Measurements from ENCODE around the gene SNX20. TPM values are rescaled to one million over a fixed set of nuclear protein-coding genes. Genes with fewer than 3 reads are reported as not detected.

Gene SNX20
- total and polyA plus RNA-seq, 10 of the 15 experiments (the other 5 are each of a cell fraction or from before 2014, with no cell fraction given): 4.6 to 30.8 (median 21.9) TPM

DNA sequence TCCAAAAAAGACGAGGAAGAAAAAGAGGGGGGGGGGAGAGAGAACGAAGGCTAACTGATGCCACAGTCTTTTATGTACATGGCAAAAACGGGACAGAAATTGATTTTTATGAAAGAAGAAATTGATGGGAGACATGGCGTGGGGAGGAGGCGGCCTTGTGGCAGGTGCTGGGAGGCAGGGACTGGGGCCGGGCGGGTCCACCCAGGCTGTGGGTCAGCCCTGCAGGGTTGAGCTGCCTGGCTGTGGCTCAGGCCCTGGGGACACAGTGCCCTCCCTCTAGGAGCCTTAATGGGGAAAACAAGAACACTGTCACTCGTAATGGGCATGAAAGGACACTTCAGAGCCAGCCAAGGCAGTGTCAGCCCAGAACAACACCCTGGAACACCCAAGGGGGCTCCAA is 34.8 kb downstream of the SNX20 start:
- RAD21 ChIA-PET (ENCODE audit: unreplicated experiment): interaction anchor here (1.2 kb wide), 1 partner anchor 160 kb away, joined by 3 read pairs; no protein-coding TSS in a partner anchor

More for the DNA sequence above, 34.8 kb downstream of the SNX20 start:
- no peak overlapping the region for H3K27ac ChIP-seq (ENCODE audit: control insufficient read depth, insufficient read depth)
- no TSS peak for BruUV-seq (replicated peaks)
- no peak overlapping the region for H2AFZ ChIP-seq (ENCODE audit: control insufficient read depth, low read depth, low read length)
- in situ Hi-C loops (cut with MboI): no loop called here
- no peaks in the 10 kb centered on the region for H4K20me1 ChIP-seq (ENCODE audit: control insufficient read depth, insufficient read depth)
- TF ChIP-seq, protein P1, sequence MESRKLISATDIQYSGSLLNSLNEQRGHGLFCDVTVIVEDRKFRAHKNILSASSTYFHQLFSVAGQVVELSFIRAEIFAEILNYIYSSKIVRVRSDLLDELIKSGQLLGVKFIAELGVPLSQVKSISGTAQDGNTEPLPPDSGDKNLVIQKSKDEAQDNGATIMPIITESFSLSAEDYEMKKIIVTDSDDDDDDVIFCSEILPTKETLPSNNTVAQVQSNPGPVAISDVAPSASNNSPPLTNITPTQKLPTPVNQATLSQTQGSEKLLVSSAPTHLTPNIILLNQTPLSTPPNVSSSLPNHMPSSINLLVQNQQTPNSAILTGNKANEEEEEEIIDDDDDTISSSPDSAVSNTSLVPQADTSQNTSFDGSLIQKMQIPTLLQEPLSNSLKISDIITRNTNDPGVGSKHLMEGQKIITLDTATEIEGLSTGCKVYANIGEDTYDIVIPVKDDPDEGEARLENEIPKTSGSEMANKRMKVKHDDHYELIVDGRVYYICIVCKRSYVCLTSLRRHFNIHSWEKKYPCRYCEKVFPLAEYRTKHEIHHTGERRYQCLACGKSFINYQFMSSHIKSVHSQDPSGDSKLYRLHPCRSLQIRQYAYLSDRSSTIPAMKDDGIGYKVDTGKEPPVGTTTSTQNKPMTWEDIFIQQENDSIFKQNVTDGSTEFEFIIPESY (IDR thresholded peaks at IDR 0.05): no peak
- TF ChIP-seq, protein P2, sequence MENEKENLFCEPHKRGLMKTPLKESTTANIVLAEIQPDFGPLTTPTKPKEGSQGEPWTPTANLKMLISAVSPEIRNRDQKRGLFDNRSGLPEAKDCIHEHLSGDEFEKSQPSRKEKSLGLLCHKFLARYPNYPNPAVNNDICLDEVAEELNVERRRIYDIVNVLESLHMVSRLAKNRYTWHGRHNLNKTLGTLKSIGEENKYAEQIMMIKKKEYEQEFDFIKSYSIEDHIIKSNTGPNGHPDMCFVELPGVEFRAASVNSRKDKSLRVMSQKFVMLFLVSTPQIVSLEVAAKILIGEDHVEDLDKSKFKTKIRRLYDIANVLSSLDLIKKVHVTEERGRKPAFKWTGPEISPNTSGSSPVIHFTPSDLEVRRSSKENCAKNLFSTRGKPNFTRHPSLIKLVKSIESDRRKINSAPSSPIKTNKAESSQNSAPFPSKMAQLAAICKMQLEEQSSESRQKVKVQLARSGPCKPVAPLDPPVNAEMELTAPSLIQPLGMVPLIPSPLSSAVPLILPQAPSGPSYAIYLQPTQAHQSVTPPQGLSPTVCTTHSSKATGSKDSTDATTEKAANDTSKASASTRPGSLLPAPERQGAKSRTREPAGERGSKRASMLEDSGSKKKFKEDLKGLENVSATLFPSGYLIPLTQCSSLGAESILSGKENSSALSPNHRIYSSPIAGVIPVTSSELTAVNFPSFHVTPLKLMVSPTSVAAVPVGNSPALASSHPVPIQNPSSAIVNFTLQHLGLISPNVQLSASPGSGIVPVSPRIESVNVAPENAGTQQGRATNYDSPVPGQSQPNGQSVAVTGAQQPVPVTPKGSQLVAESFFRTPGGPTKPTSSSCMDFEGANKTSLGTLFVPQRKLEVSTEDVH (IDR thresholded peaks at IDR 0.05; ENCODE audit: low read depth, partially characterized antibody): no peak
- TF ChIP-seq DPF2 (IDR thresholded peaks at IDR 0.05) (no peak), SUPT20H (IDR thresholded peaks at IDR 0.05; ENCODE audit: borderline replicate concordance, control insufficient read depth, low read depth, low read length) (no peak), EP300 (IDR thresholded peaks at IDR 0.05; ENCODE audit: borderline replicate concordance in 1 of 2, control insufficient read depth in 1 of 2, low read depth in 2 of 2, low read length in 2 of 2) (no peak), MTA2 (IDR thresholded peaks at IDR 0.05; ENCODE audit: low read depth) (no peak), MEF2B (IDR thresholded peaks at IDR 0.05; ENCODE audit: partially characterized antibody, poor library complexity, severe bottlenecking) (no peak), BRCA1 (IDR thresholded peaks at IDR 0.05; ENCODE audit: low read depth, low read length) (no peak), KLF5 (IDR thresholded peaks at IDR 0.05; ENCODE audit: partially characterized antibody) (no peak), TBL1XR1 (IDR thresholded peaks at IDR 0.05; ENCODE audit: low read depth, low read length) (no peak), RCOR1 (conservative IDR thresholded peaks at IDR 0.05; ENCODE audit: low read depth, low read length) (no peak), STAT1 (conservative IDR thresholded peaks at IDR 0.05) (no peak), IKZF1 (conservative IDR thresholded peaks at IDR 0.05) (no peak)
- TF ChIP-seq, protein P3, sequence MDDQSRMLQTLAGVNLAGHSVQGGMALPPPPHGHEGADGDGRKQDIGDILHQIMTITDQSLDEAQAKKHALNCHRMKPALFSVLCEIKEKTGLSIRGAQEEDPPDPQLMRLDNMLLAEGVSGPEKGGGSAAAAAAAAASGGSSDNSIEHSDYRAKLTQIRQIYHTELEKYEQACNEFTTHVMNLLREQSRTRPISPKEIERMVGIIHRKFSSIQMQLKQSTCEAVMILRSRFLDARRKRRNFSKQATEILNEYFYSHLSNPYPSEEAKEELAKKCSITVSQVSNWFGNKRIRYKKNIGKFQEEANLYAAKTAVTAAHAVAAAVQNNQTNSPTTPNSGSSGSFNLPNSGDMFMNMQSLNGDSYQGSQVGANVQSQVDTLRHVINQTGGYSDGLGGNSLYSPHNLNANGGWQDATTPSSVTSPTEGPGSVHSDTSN (IDR thresholded peaks at IDR 0.05; ENCODE audit: insufficient replicate concordance, low read depth, low read length): no peak
- no peak overlapping the region for H3K9ac ChIP-seq (ENCODE audit: control insufficient read depth, insufficient read depth, low read length)
- no peaks in the 10 kb centered on the region for H3K4me1 ChIP-seq (ENCODE audit: control insufficient read depth, insufficient read depth, low read length)
- SMC1A ChIA-PET (ENCODE audit: uncharacterized antibody, unreplicated experiment): interaction anchor here (0.7 kb wide), 1 partner anchor 18 kb away, joined by 3 read pairs; no protein-coding TSS in a partner anchor
- intact Hi-C loops (cut with micrococcal nuclease; ENCODE audit: unreplicated experiment): no loop called here
- CTCF ChIA-PET: interaction anchor here (0.7 kb wide), 1 partner anchor 19 kb away, joined by 3 read pairs; no protein-coding TSS in a partner anchor
- WGBS (ENCODE audit: insufficient coverage, insufficient replicate concordance, low lambda C conversion rate, missing lambda C conversion rate): 33% methylated on average over 8 of the region's 8 CpGs
- H3K4me3 ChIP-seq: no peak overlapping the region
- H3K36me3 ChIP-seq (ENCODE audit: control insufficient read depth in 2 of 2, insufficient read depth in 2 of 2, low read length in 1 of 2): no peaks in the 10 kb centered on the region
- no peaks in the 10 kb centered on the region; a peak in 2 of 4 replicates for H3K27me3 ChIP-seq (replicated peaks in 1 of 2; ENCODE audit: control insufficient read depth in 2 of 2, insufficient read depth in 2 of 2, low read length in 1 of 2)
- FAIRE-seq: no peak
- no peak overlapping the region for H3K4me2 ChIP-seq (ENCODE audit: control insufficient read depth, insufficient read depth)
- no peak; the same call in 2 of the 3 replicates for ATAC-seq
- no peaks in the 10 kb centered on the region for H3K79me2 ChIP-seq (ENCODE audit: control insufficient read depth, insufficient read depth, low read length)
- no peak for DNase-seq (ENCODE audit: low read depth, low spot score)
- no peaks in the 10 kb centered on the region for H3K9me3 ChIP-seq (replicated peaks; ENCODE audit: control insufficient read depth, insufficient read depth, low read length)
- POLR2A ChIA-PET: interaction anchor here (0.6 kb wide), 1 partner anchor 288 kb away, joined by 6 read pairs; no protein-coding TSS in a partner anchor

Data from GM12878 (cell line).